GM23338 (cell line): Measurements from ENCODE around the gene MATCAP1. TPM values are rescaled to one million over a fixed set of nuclear protein-coding genes. Genes with fewer than 3 reads are reported as not detected.

ENCODE experiments used
- ATAC-seq: fragments of 200-7000 bp; cut with Tn5 transposase; 3 replicates; pipeline ENCODE4 v1.9.1; 2020
- DNase-seq: peaks from one replicate; pipeline ENCODE4 v3.0.0-alpha.2; 2015; ENCODE audit warnings: low spot score
- H2AFZ ChIP-seq: fragments of 200-600 bp; sonication (generic); 2 replicates; pipeline ENCODE4 v1.8.0; 2016; ENCODE audit warnings: antibody characterized with exemption, mild to moderate bottlenecking, moderate library complexity
- H3F3A ChIP-seq: fragments of 200-600 bp; sonication (generic); replicated peaks from 2 replicates; pipeline ENCODE4 v1.8.0; 2017; ENCODE audit warnings: antibody characterized with exemption, mixed run types, low read depth
- H3K27ac ChIP-seq: fragments of 200-600 bp; sonication (generic); 2 replicates; pipeline ENCODE4 v1.6.1; 2016; ENCODE audit warnings: low read depth
- H3K27me3 ChIP-seq: fragments of 200-600 bp; sonication (generic); 2 replicates; pipeline ENCODE4 v1.8.0; 2016; ENCODE audit warnings: mild to moderate bottlenecking, mixed run types, moderate library complexity; ENCODE audit not compliant: insufficient read depth
- H3K36me3 ChIP-seq: fragments of 200-600 bp; sonication (generic); 2 replicates; pipeline ENCODE4 v1.8.0; 2016; ENCODE audit warnings: mild to moderate bottlenecking; ENCODE audit not compliant: insufficient read depth
- H3K4me1 ChIP-seq: fragments of 200-600 bp; sonication (generic); 2 replicates; pipeline ENCODE4 v1.8.0; 2016; ENCODE audit warnings: mild to moderate bottlenecking, moderate library complexity; ENCODE audit not compliant: insufficient read depth
- H3K4me2 ChIP-seq: fragments of 200-600 bp; sonication (generic); 2 replicates; pipeline ENCODE4 v1.7.1; 2017; ENCODE audit warnings: mixed run types
- H3K4me3 ChIP-seq: fragments of 200-600 bp; sonication (generic); 2 replicates; pipeline ENCODE4 v1.6.1; 2016; ENCODE audit warnings: mixed run types
- H3K79me2 ChIP-seq: fragments of 200-600 bp; sonication (generic); replicated peaks from 2 replicates; pipeline ENCODE4 v1.8.0; 2017; ENCODE audit warnings: mild to moderate bottlenecking; ENCODE audit not compliant: insufficient read depth
- H3K9me2 ChIP-seq: fragments of 200-600 bp; sonication (generic); 2 replicates; pipeline ENCODE4 v1.8.0; 2017; ENCODE audit not compliant: insufficient read depth
- H4K20me1 ChIP-seq: fragments of 200-600 bp; sonication (generic); replicated peaks from 2 replicates; pipeline ENCODE4 v1.8.0; 2017; ENCODE audit warnings: mild to moderate bottlenecking; ENCODE audit not compliant: insufficient read depth
- H3K27ac Mint-ChIP-seq: 2 replicates; pipeline ENCODE4 v1.8.0; 2020; ENCODE audit warnings: inconsistent platforms, mild to moderate bottlenecking, moderate library complexity, mixed read lengths
- H3K27me3 Mint-ChIP-seq: 3 replicates; pipeline ENCODE4 v1.8.0; 2022; ENCODE audit warnings: low read depth, mild to moderate bottlenecking, moderate library complexity, mixed read lengths, inconsistent platforms; ENCODE audit not compliant: insufficient read depth, poor library complexity
- H3K36me3 Mint-ChIP-seq: 3 replicates; pipeline ENCODE4 v1.8.0; 2021; ENCODE audit warnings: low read depth, mild to moderate bottlenecking, inconsistent platforms, moderate library complexity, mixed read lengths
- H3K4me1 Mint-ChIP-seq: 3 replicates; pipeline ENCODE4 v1.8.0; 2020; ENCODE audit warnings: mild to moderate bottlenecking, inconsistent platforms, mixed read lengths
- H3K4me3 Mint-ChIP-seq: 3 replicates; pipeline ENCODE4 v1.8.0; 2021; ENCODE audit warnings: moderate library complexity, mild to moderate bottlenecking, inconsistent platforms, mixed read lengths
- H3K9me3 Mint-ChIP-seq: 3 replicates; pipeline ENCODE4 v1.8.0; 2020; ENCODE audit warnings: moderate library complexity, mild to moderate bottlenecking, inconsistent platforms, mixed read lengths
- EZH2phosphoT487 ChIP-seq: fragments of 200-600 bp; sonication (generic); IDR thresholded peaks from one replicate; pipeline ENCODE4 v1.8.1; 2018; ENCODE audit warnings: antibody characterized with exemption; ENCODE audit not compliant: unreplicated experiment
- NANOG ChIP-seq: IDR thresholded peaks from 2 replicates; pipeline ENCODE4 v1.6.1; 2016; ENCODE audit warnings: antibody characterized with exemption, borderline replicate concordance
- POLR2AphosphoS5 ChIP-seq: IDR thresholded peaks from 2 replicates; pipeline ENCODE4 v1.6.1; 2016; ENCODE audit warnings: antibody characterized with exemption, low read depth
- STAT1 ChIP-seq: IDR thresholded peaks from one replicate; pipeline ENCODE4 v1.6.1; 2016; ENCODE audit warnings: antibody characterized with exemption; ENCODE audit not compliant: unreplicated experiment
- ZNF114 ChIP-seq: fragments of 250-450 bp; sonication (Bioruptor Pico); IDR thresholded peaks from 2 replicates; pipeline ENCODE4 v1.5.0; 2020; ENCODE audit warnings: mild to moderate bottlenecking, moderate library complexity
- polyA plus RNA-seq: library from polyadenylated mRNA; unstranded; fragments of >200 nt; fragmentation: Nextera tagmentation; extraction: Ambion mirVana; gene quantifications from 2 replicates; pipeline ENCODE4 v1.2.1, GENCODE V29; 2016
- total RNA-seq: library from RNA; depleted of rRNA; stranded (reverse); fragments of >200 nt; shearing (Covaris generic); gene quantifications from 2 replicates; pipeline ENCODE4 v1.2.3, GENCODE V29; 2014
- TF ChIP-seq, protein P1 (sequence below), 2 experiments: fragments of 200-600 bp in 1 of 2; sonication (generic) in 1 of 2; conservative IDR thresholded peaks; 2 replicates each; pipeline versions ENCODE4 v1.5.1 to v1.6.1; 2016 to 2017; ENCODE audit warnings: antibody characterized with exemption in 2 of 2, low read depth in 2 of 2, mild to moderate bottlenecking in 2 of 2, moderate library complexity in 1 of 2
- TF ChIP-seq, protein P2 (sequence below): IDR thresholded peaks from 2 replicates; pipeline ENCODE4 v1.6.1; 2016; ENCODE audit warnings: antibody characterized with exemption

Gene MATCAP1
- total and polyA plus RNA-seq, 2 experiments from 2014 or later = 9.5 to 22.7 TPM

DNA sequence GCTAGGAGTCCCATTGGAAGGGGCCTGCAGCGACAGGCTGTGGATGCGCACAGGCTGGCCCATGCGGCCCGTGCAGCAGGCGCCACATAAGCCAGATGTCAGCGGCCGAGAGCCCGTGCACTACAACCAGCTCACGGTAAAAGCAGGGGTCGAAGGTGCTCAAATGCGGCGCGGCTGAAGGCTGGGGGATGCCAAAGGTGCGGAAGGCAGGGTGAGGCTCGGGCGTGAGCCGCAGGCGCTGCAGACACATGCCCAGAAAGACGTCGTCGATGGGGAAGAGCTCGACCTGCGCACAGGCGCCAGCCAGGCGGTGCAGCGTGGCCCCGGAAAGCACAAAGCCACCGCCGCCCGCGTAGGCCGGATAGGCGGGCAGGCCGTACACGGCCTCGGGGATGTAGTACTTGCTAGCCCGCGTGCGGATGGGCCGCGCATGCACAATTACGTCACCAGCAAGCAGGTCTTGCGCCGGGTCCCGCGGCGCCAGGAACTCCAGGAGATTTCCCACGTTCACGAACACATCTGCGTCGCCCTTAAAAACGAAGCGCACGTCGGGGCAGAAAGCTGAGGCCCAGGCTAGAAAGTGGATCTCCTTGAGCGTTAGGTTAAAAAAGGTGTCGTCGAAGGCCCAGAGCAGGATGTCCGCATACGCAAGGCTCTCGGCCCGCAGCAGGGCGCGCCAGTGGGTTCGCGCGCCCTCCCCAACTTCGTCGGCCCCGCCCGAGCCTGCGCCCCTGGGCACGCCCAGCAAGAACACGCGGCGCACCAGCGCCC, 34.3 kb downstream of the MATCAP1 start:
- peak overlapping the region; percentile 77 for H3K4me3 ChIP-seq
- peak; percentile 15 for ATAC-seq
- Mint-ChIP-seq H3K27me3 (peaks cover 45% of the 10 kb centered on the region), H3K9me3 (no peaks in the 10 kb centered on the region), H3K4me1 (peaks cover 10% of the 10 kb centered on the region; the same call in 2 of the 3 replicates), H3K4me3 (peak overlapping the region; percentile 58), H3K36me3 (peaks cover 21% of the 10 kb centered on the region), H3K27ac (no peak overlapping the region)
- H3K9me2 ChIP-seq = no peaks in the 10 kb centered on the region
- peak overlapping the region; percentile 94 for H3K4me2 ChIP-seq
- H2AFZ ChIP-seq = peak overlapping the region; percentile 97; the same call in 1 of the 2 replicates
- no peaks in the 10 kb centered on the region for H3K79me2 ChIP-seq
- peak; percentile 80 for DNase-seq
- no peaks in the 10 kb centered on the region for H3K36me3 ChIP-seq
- no peak overlapping the region for H3K27ac ChIP-seq
- TF ChIP-seq STAT1 (no peak), ZNF114 (CRISPR knock-in tag) (no peak), POLR2AphosphoS5 (peak; percentile 22), NANOG (no peak)
- TF ChIP-seq, protein P1, sequence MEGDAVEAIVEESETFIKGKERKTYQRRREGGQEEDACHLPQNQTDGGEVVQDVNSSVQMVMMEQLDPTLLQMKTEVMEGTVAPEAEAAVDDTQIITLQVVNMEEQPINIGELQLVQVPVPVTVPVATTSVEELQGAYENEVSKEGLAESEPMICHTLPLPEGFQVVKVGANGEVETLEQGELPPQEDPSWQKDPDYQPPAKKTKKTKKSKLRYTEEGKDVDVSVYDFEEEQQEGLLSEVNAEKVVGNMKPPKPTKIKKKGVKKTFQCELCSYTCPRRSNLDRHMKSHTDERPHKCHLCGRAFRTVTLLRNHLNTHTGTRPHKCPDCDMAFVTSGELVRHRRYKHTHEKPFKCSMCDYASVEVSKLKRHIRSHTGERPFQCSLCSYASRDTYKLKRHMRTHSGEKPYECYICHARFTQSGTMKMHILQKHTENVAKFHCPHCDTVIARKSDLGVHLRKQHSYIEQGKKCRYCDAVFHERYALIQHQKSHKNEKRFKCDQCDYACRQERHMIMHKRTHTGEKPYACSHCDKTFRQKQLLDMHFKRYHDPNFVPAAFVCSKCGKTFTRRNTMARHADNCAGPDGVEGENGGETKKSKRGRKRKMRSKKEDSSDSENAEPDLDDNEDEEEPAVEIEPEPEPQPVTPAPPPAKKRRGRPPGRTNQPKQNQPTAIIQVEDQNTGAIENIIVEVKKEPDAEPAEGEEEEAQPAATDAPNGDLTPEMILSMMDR (conservative IDR thresholded peaks at IDR 0.05; ENCODE audit: low read depth in 2 of 2) = peak in 1 of 2 experiments; percentile 43; a peak in 3 of 4 replicates
- TF ChIP-seq, protein P2, sequence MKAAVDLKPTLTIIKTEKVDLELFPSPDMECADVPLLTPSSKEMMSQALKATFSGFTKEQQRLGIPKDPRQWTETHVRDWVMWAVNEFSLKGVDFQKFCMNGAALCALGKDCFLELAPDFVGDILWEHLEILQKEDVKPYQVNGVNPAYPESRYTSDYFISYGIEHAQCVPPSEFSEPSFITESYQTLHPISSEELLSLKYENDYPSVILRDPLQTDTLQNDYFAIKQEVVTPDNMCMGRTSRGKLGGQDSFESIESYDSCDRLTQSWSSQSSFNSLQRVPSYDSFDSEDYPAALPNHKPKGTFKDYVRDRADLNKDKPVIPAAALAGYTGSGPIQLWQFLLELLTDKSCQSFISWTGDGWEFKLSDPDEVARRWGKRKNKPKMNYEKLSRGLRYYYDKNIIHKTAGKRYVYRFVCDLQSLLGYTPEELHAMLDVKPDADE = no peak
- no peaks in the 10 kb centered on the region; the same call in none of the 2 replicates for H4K20me1 ChIP-seq
- peaks cover 64% of the 10 kb centered on the region for H3K27me3 ChIP-seq
- H3K4me1 ChIP-seq = peaks cover 6% of the 10 kb centered on the region; the same call in 1 of the 2 replicates
- H3F3A ChIP-seq = 0 out of 2 replicates have a peak, but pooled peaks cover 7% of the 10 kb centered on the region

DNA sequence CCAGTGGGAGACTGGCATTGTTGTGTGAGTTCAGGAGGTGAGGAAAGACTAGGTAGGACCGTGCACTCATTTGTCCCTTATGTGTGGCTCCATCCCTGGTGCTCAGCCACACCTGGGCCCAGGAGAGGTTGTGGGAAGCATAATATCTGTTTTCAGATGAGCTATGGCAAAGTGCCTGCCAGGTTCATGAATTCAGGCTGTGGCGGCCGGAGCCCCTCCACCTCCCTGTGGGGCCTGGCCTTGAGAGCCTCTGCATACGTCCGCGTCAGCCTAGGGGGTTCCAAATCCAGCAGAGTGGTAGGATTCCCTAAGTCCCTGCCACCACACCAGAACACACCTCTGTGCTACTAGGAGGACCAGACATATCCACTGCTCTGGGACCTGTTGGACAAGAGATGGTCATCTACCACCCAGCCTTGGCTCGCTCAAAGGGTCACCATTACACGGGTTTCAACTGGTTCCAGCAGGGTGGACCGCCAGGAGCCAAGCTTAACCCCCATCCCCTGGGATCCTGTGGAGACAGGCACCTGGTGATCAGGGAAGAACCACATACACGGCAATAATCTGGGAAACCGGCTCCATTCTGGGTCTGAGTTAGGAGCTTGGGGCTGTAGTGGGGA, 35.0 kb downstream of the MATCAP1 start:
- Histone ChIP-seq H3K9me2 (no peaks in the 10 kb centered on the region), H4K20me1 (no peaks in the 10 kb centered on the region; the same call in none of the 2 replicates), H3K36me3 (no peaks in the 10 kb centered on the region), H3K79me2 (no peaks in the 10 kb centered on the region), H2AFZ (no peak overlapping the region), H3K4me2 (peak overlapping the region; percentile 94; the same call in 1 of the 2 replicates), H3K4me1 (peaks cover 6% of the 10 kb centered on the region; the same call in 1 of the 2 replicates), H3F3A (0 out of 2 replicates have a peak, but pooled peaks cover 7% of the 10 kb centered on the region), H3K4me3 (no peak overlapping the region), H3K27ac (no peak overlapping the region), H3K27me3 (peaks cover 57% of the 10 kb centered on the region)
- Mint-ChIP-seq H3K4me3 (peak overlapping the region; percentile 58; the same call in 1 of the 3 replicates), H3K27ac (no peak overlapping the region), H3K36me3 (peaks cover 26% of the 10 kb centered on the region), H3K4me1 (peaks cover 10% of the 10 kb centered on the region; the same call in 2 of the 3 replicates), H3K27me3 (peaks cover 38% of the 10 kb centered on the region), H3K9me3 (no peaks in the 10 kb centered on the region)
- ATAC-seq (no peak), DNase-seq (no peak)
- TF ChIP-seq EZH2phosphoT487 = no peak
- TF ChIP-seq, protein P1 (conservative IDR thresholded peaks at IDR 0.05; ENCODE audit: low read depth in 2 of 2) = no peak
